ENCODE measurements around the gene GALNT16. TPM values are rescaled to one million over a fixed set of nuclear protein-coding genes. Genes with fewer than 3 reads are reported as not detected.

GALNT16 gene
- total RNA-seq, 1 experiment from 2014 or later = 0.33 TPM

DNA sequence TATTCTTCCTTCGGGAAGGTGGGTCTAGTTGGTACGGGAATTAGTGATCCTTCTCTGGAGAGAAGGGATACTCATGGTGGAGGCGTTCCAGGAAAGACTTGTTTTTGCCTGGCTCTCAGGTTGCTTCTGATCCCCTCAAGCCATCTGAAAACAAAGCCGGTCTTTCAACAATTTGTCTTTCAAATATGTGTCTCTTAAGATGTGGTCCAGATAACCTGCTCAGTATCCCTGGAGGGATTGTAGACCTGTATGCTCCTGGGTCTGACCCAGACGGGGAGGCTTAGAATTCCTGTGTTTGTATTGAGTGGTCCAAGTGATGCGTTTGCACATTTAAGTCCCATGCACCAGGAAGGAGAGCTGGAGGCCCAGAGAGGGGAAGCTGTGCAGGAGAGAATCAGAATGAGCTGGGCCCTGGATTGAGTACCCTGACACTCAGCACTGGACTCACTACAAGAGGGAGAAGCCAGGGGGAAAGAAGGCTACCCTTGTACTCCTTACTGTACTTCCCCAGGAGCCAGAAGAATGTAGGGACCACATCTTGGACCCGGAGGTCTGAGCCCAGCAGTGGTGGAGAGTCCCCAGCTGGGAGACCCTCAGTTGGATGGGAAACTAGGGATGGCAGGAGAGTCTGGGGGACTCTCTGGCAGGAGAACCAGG is 97.7 kb downstream of the GALNT16 start:
- intact Hi-C loops (cut with micrococcal nuclease) = no loop called here
- TF ChIP-seq EZH2phosphoT487 (IDR thresholded peaks at IDR 0.05; ENCODE audit: borderline replicate concordance, low read length) (no peak), CTCF (conservative IDR thresholded peaks at IDR 0.05; ENCODE audit: low read depth, low read length) (no peak), EZH2 (IDR thresholded peaks at IDR 0.05; ENCODE audit: low read length, unreplicated experiment) (no peak)
- Histone ChIP-seq H3K36me3 (ENCODE audit: low read depth, low read length) (no peaks in the 10 kb centered on the region), H3K79me2 (ENCODE audit: low read length) (no peaks in the 10 kb centered on the region), H3K9ac (ENCODE audit: low read length) (no peak overlapping the region), H3F3A (ENCODE audit: low read length, unreplicated experiment) (no peaks in the 10 kb centered on the region), H3K4me2 (ENCODE audit: low read length) (no peak overlapping the region), H3K9me2 (replicated peaks; ENCODE audit: low read length) (no peaks in the 10 kb centered on the region), H3K9me3 (ENCODE audit: low read length) (no peaks in the 10 kb centered on the region), H3K4me3 (ENCODE audit: low read length) (no peak overlapping the region), H3K4me1 (ENCODE audit: insufficient read depth, low read length) (0 out of 2 replicates have a peak, but pooled peaks cover 7% of the 10 kb centered on the region), H3K27ac (ENCODE audit: low read length) (no peak overlapping the region), H3K27me3 (ENCODE audit: low read length) (no peaks in the 10 kb centered on the region), H2AFZ (ENCODE audit: low read length) (no peak overlapping the region), H4K20me1 (ENCODE audit: low read length) (no peaks in the 10 kb centered on the region)
- CTCF ChIA-PET = no interaction called here
- no peak for DNase-seq
- no TSS peak for BruUV-seq (replicated peaks)
- POLR2A ChIA-PET (ENCODE audit: unreplicated experiment) = interaction anchor here (0.7 kb wide), 1 partner anchor 40 kb away, joined by 4 read pairs; the partner anchor contains the start of genes ERH and SLC39A9
- ATAC-seq = no peak

- Histone ChIP-seq H2AFZ (ENCODE audit: low read length) (no peak overlapping the region), H3K4me3 (ENCODE audit: low read length) (no peak overlapping the region), H3K79me2 (ENCODE audit: low read length) (no peaks in the 10 kb centered on the region)
Measured at GRCh38 chr14:69358233-69358963, 98.4 kb downstream of the GALNT16 start.

More at GRCh38 chr14:69358233-69358963, 98.4 kb downstream of the GALNT16 start:
- no peaks in the 10 kb centered on the region for H3F3A ChIP-seq (ENCODE audit: low read length, unreplicated experiment)
- TF ChIP-seq EZH2 (IDR thresholded peaks at IDR 0.05; ENCODE audit: low read length, unreplicated experiment) = no peak
- no peak for TF ChIP-seq CTCF (conservative IDR thresholded peaks at IDR 0.05; ENCODE audit: low read depth, low read length)
- no peak for TF ChIP-seq EZH2phosphoT487 (IDR thresholded peaks at IDR 0.05; ENCODE audit: borderline replicate concordance, low read length)
- no peak overlapping the region for H3K4me2 ChIP-seq (ENCODE audit: low read length)
- 0 out of 2 replicates have a peak, but pooled peaks cover 7% of the 10 kb centered on the region for H3K4me1 ChIP-seq (ENCODE audit: insufficient read depth, low read length)
- intact Hi-C loops (cut with micrococcal nuclease) = no loop called here
- no peak for ATAC-seq
- no peaks in the 10 kb centered on the region for H3K9me3 ChIP-seq (ENCODE audit: low read length)
- CTCF ChIA-PET = no interaction called here
- H3K9me2 ChIP-seq (replicated peaks; ENCODE audit: low read length) = no peaks in the 10 kb centered on the region
- no TSS peak for BruUV-seq (replicated peaks)
- H4K20me1 ChIP-seq (ENCODE audit: low read length) = no peaks in the 10 kb centered on the region
- H3K36me3 ChIP-seq (ENCODE audit: low read depth, low read length) = no peaks in the 10 kb centered on the region
- H3K9ac ChIP-seq (ENCODE audit: low read length) = no peak overlapping the region
- DNase-seq = no peak
- H3K27me3 ChIP-seq (ENCODE audit: low read length) = no peaks in the 10 kb centered on the region
- no peak overlapping the region for H3K27ac ChIP-seq (ENCODE audit: low read length)
- POLR2A ChIA-PET (ENCODE audit: unreplicated experiment) = no interaction called here

Data from PC-3 (cell line).